HAP-1 (cell line): Measurements from ENCODE around the gene SLC17A9.
"Not testable (repeated sequence)": the region's sequence is repeated elsewhere in the genome, so short reads cannot be mapped to it uniquely, and the experiment has no call there.

ENCODE experiments used
- DNase-seq, 2 experiments: peaks; one replicate each; pipeline ENCODE4 v3.0.0-alpha.2; 2016 to 2020; ENCODE audit warnings: low spot score in 2 of 2
- H3K27me3 ChIP-seq: fragments of 250-450 bp; sonication (Bioruptor Pico); 2 replicates; pipeline ENCODE4 v1.5.1; 2020; ENCODE audit warnings: low read depth, mild to moderate bottlenecking, moderate library complexity
- H3K36me3 ChIP-seq: fragments of 250-450 bp; sonication (Bioruptor Pico); replicated peaks from 2 replicates; pipeline ENCODE4 v1.5.1; 2020; ENCODE audit warnings: mild to moderate bottlenecking
- H3K4me1 ChIP-seq: fragments of 250-450 bp; sonication (Bioruptor Pico); 2 replicates; pipeline ENCODE4 v1.5.1; 2020; ENCODE audit warnings: mild to moderate bottlenecking
- H3K4me3 ChIP-seq: fragments of 250-450 bp; sonication (Bioruptor Pico); 2 replicates; pipeline ENCODE4 v1.5.1; 2020; ENCODE audit warnings: mild to moderate bottlenecking, moderate library complexity
- H3K9me3 ChIP-seq: fragments of 250-450 bp; sonication (Bioruptor Pico); 2 replicates; pipeline ENCODE4 v1.5.1; 2020; ENCODE audit warnings: mild to moderate bottlenecking, moderate library complexity
- in situ Hi-C: fragments of 300-500 bp; cut with MboI; formaldehyde crosslinking; loops from 3 replicates; pipeline ENCODE4 v1.14.3; 2020; ENCODE audit warnings: low sequenced_read_pairs, inconsistent platforms, mixed read lengths

The SLC17A9 gene

GRCh38 chr20:62914436-62914835, 38.1 kb upstream of the SLC17A9 start:
- no peak for DNase-seq
- Histone ChIP-seq H3K4me1 (peaks cover 43% of the 10 kb centered on the region), H3K36me3 (peaks cover 36% of the 10 kb centered on the region), H3K27me3 (no peaks in the 10 kb centered on the region), H3K9me3 (no peaks in the 10 kb centered on the region), H3K4me3 (no peak overlapping the region)
- in situ Hi-C loops = no loop called here

GRCh38 chr20:62914970-62915457, 37.5 kb upstream of the SLC17A9 start:
- peaks cover 30% of the 10 kb centered on the region for H3K36me3 ChIP-seq
- peak; percentile 62 to 79 for DNase-seq
- H3K9me3 ChIP-seq = no peaks in the 10 kb centered on the region
- H3K27me3 ChIP-seq = no peaks in the 10 kb centered on the region
- H3K4me1 ChIP-seq = peaks cover 49% of the 10 kb centered on the region
- in situ Hi-C loops = no loop called here
- no peak overlapping the region for H3K4me3 ChIP-seq

- no peak for DNase-seq
- in situ Hi-C loops = no loop called here
- H3K4me3 ChIP-seq = no peak overlapping the region
- H3K36me3 ChIP-seq = peaks cover 11% of the 10 kb centered on the region
- peaks cover 65% of the 10 kb centered on the region for H3K4me1 ChIP-seq
- no peaks in the 10 kb centered on the region for H3K27me3 ChIP-seq
- H3K9me3 ChIP-seq = no peaks in the 10 kb centered on the region
Observed at GRCh38 chr20:62916703-62917476, 35.6 kb upstream of the SLC17A9 start.

- in situ Hi-C loops = no loop called here
- Histone ChIP-seq H3K4me3 (no peak overlapping the region), H3K9me3 (no peaks in the 10 kb centered on the region), H3K27me3 (no peaks in the 10 kb centered on the region), H3K36me3 (peaks cover 6% of the 10 kb centered on the region), H3K4me1 (peaks cover 65% of the 10 kb centered on the region)
- DNase-seq = peak; percentile 62 to 73
Observed at GRCh38 chr20:62917720-62918119, 34.8 kb upstream of the SLC17A9 start.

- Histone ChIP-seq H3K4me3 (no peak overlapping the region), H3K27me3 (no peaks in the 10 kb centered on the region), H3K4me1 (peaks cover 65% of the 10 kb centered on the region), H3K36me3 (peaks cover 3% of the 10 kb centered on the region; the same call in 1 of the 2 replicates), H3K9me3 (no peaks in the 10 kb centered on the region)
- in situ Hi-C loops = no loop called here
- DNase-seq = no peak
Observed at GRCh38 chr20:62918147-62918546, 34.4 kb upstream of the SLC17A9 start.

- peaks cover 2% of the 10 kb centered on the region; the same call in 1 of the 2 replicates for H3K36me3 ChIP-seq
- in situ Hi-C loops = no loop called here
- no peaks in the 10 kb centered on the region for H3K9me3 ChIP-seq
- no peak for DNase-seq
- H3K27me3 ChIP-seq = no peaks in the 10 kb centered on the region
- peaks cover 68% of the 10 kb centered on the region for H3K4me1 ChIP-seq
- no peak overlapping the region for H3K4me3 ChIP-seq
Observed at GRCh38 chr20:62918831-62919230, 33.7 kb upstream of the SLC17A9 start.

GRCh38 chr20:62920039-62920645, 32.4 kb upstream of the SLC17A9 start:
- no peak overlapping the region for H3K4me3 ChIP-seq
- in situ Hi-C loops = no loop called here
- no peak for DNase-seq
- H3K9me3 ChIP-seq = no peaks in the 10 kb centered on the region
- H3K4me1 ChIP-seq = peaks cover 78% of the 10 kb centered on the region
- no peaks in the 10 kb centered on the region for H3K36me3 ChIP-seq
- no peaks in the 10 kb centered on the region for H3K27me3 ChIP-seq

- no peak overlapping the region for H3K4me3 ChIP-seq
- no peaks in the 10 kb centered on the region for H3K9me3 ChIP-seq
- peaks cover 69% of the 10 kb centered on the region for H3K4me1 ChIP-seq
- no peaks in the 10 kb centered on the region for H3K27me3 ChIP-seq
- peak; percentile 75 to 83 for DNase-seq
- in situ Hi-C loops = no loop called here
- no peaks in the 10 kb centered on the region; the same call in 1 of the 2 replicates for H3K36me3 ChIP-seq
Observed at GRCh38 chr20:62921119-62921687, 31.3 kb upstream of the SLC17A9 start.

GRCh38 chr20:62922451-62922921, 30.0 kb upstream of the SLC17A9 start:
- H3K9me3 ChIP-seq = no peaks in the 10 kb centered on the region
- H3K36me3 ChIP-seq = no peaks in the 10 kb centered on the region; the same call in 1 of the 2 replicates
- no peak overlapping the region for H3K4me3 ChIP-seq
- in situ Hi-C loops = no loop called here
- H3K4me1 ChIP-seq = peaks cover 64% of the 10 kb centered on the region
- no peaks in the 10 kb centered on the region for H3K27me3 ChIP-seq
- DNase-seq = no peak

- H3K4me1 ChIP-seq = peaks cover 58% of the 10 kb centered on the region
- H3K4me3 ChIP-seq, in situ Hi-C loops, DNase-seq, H3K27me3 ChIP-seq, H3K36me3 ChIP-seq, H3K9me3 ChIP-seq: not testable (repeated sequence)
Observed at GRCh38 chr20:62923059-62923668, 29.3 kb upstream of the SLC17A9 start.

GRCh38 chr20:62923669-62924441, 28.7 kb upstream of the SLC17A9 start:
- H3K36me3 ChIP-seq = no peaks in the 10 kb centered on the region; the same call in 1 of the 2 replicates
- H3K27me3 ChIP-seq = no peaks in the 10 kb centered on the region
- peaks cover 55% of the 10 kb centered on the region for H3K4me1 ChIP-seq
- in situ Hi-C loops = no loop called here
- H3K9me3 ChIP-seq = no peaks in the 10 kb centered on the region
- H3K4me3 ChIP-seq = peak overlapping the region; percentile 86
- no peak for DNase-seq

- peaks cover 49% of the 10 kb centered on the region for H3K4me1 ChIP-seq
- no peaks in the 10 kb centered on the region; the same call in 1 of the 2 replicates for H3K36me3 ChIP-seq
- no peaks in the 10 kb centered on the region for H3K27me3 ChIP-seq
- no peaks in the 10 kb centered on the region for H3K9me3 ChIP-seq
- peak overlapping the region; percentile 86 for H3K4me3 ChIP-seq
- in situ Hi-C loops = no loop called here
- DNase-seq = peak; percentile 45 to 68
Observed at GRCh38 chr20:62924442-62925075, 27.9 kb upstream of the SLC17A9 start.

- no peak for DNase-seq
- no peaks in the 10 kb centered on the region for H3K27me3 ChIP-seq
- no peaks in the 10 kb centered on the region; the same call in 1 of the 2 replicates for H3K36me3 ChIP-seq
- H3K4me3 ChIP-seq = peak overlapping the region; percentile 86
- in situ Hi-C loops = no loop called here
- H3K9me3 ChIP-seq = no peaks in the 10 kb centered on the region
- peaks cover 46% of the 10 kb centered on the region for H3K4me1 ChIP-seq
Observed at GRCh38 chr20:62925076-62925419, 27.5 kb upstream of the SLC17A9 start.
